Smooth muscle cell (in vitro differentiated cells): ENCODE results near the gene PLBD2. TPM values are rescaled to one million over a fixed set of nuclear protein-coding genes. Genes with fewer than 3 reads are reported as not detected.

Source experiments
- DNase-seq: peaks from one replicate; lab custom pipeline; 2025; ENCODE audit not compliant: unreplicated experiment; lab: John Stamatoyannopoulos, UW
- H2AFZ ChIP-seq: fragments of 200-600 bp; sonication (generic); 2 replicates; pipeline ENCODE4 v1.6.0; 2016; ENCODE audit warnings: antibody characterized with exemption, low read depth, mild to moderate bottlenecking
- H3F3A ChIP-seq: fragments of 200-600 bp; sonication (generic); 2 replicates; pipeline ENCODE4 v1.6.0; 2017; ENCODE audit warnings: antibody characterized with exemption, low read depth
- H3K27ac ChIP-seq: fragments of 200-600 bp; sonication (generic); 2 replicates; pipeline ENCODE4 v1.5.1; 2016; ENCODE audit warnings: low read depth, mild to moderate bottlenecking
- H3K27me3 ChIP-seq: fragments of 200-600 bp; sonication (generic); 2 replicates; pipeline ENCODE4 v1.6.1; 2016; ENCODE audit warnings: low read depth, mild to moderate bottlenecking
- H3K36me3 ChIP-seq: fragments of 200-600 bp; sonication (generic); 2 replicates; pipeline ENCODE4 v1.5.1; 2016; ENCODE audit warnings: low read depth
- H3K4me1 ChIP-seq: fragments of 200-600 bp; sonication (generic); 2 replicates; pipeline ENCODE4 v1.5.1; 2016; ENCODE audit warnings: low read depth
- H3K4me2 ChIP-seq: fragments of 200-600 bp; sonication (generic); 2 replicates; pipeline ENCODE4 v1.6.0; 2016; ENCODE audit warnings: mild to moderate bottlenecking
- H3K4me3 ChIP-seq: fragments of 200-600 bp; sonication (generic); 2 replicates; pipeline ENCODE4 v1.5.1; 2016; ENCODE audit warnings: mild to moderate bottlenecking
- H3K79me2 ChIP-seq: fragments of 200-600 bp; sonication (generic); 2 replicates; pipeline ENCODE4 v1.6.0; 2016; ENCODE audit warnings: low read depth, mild to moderate bottlenecking
- H3K9ac ChIP-seq: fragments of 200-600 bp; sonication (generic); 2 replicates; pipeline ENCODE4 v1.6.0; 2016; ENCODE audit warnings: low read depth
- H3K9me3 ChIP-seq: fragments of 200-600 bp; sonication (generic); replicated peaks from 2 replicates; pipeline ENCODE4 v1.5.1; 2016; ENCODE audit warnings: low read depth
- H4K20me1 ChIP-seq: fragments of 200-600 bp; sonication (generic); 2 replicates; pipeline ENCODE4 v1.6.0; 2016; ENCODE audit warnings: low read depth
- CTCF ChIP-seq: fragments of 200-600 bp; sonication (generic); IDR thresholded peaks from 2 replicates; pipeline ENCODE4 v1.5.1; 2017; ENCODE audit warnings: borderline replicate concordance, mild to moderate bottlenecking, antibody characterized with exemption; ENCODE audit not compliant: insufficient read depth, poor library complexity, severe bottlenecking
- WGBS: methylation state at CpG from one replicate; pipeline ENCODE4 v1.1.7; 2016; ENCODE audit warnings: low lambda C conversion rate; 5-methylcytosine and 5-hydroxymethylcytosine counted together
- polyA plus RNA-seq: library from polyadenylated mRNA; unstranded; fragments of >200 nt; fragmentation: Nextera tagmentation; extraction: Ambion mirVana; gene quantifications from 2 replicates; pipeline ENCODE4 v1.2.1, GENCODE V29; 2016
- total RNA-seq: library from RNA; depleted of rRNA; stranded (reverse); fragments of >200 nt; gene quantifications from 2 replicates; pipeline ENCODE4 v1.2.3, GENCODE V29; 2014

The PLBD2 gene
- total and polyA plus RNA-seq, 2 experiments from 2014 or later, result 19.6 to 32.9 TPM

- WGBS, result 95% methylated on average over 12 of the region's 12 CpGs
- H3K4me2 ChIP-seq, result no peak overlapping the region
- DNase-seq, result no peak
- no peak for TF ChIP-seq CTCF
- no peak overlapping the region for H3K27ac ChIP-seq
- no peak overlapping the region for H2AFZ ChIP-seq
- no peaks in the 10 kb centered on the region for H4K20me1 ChIP-seq
- H3K9ac ChIP-seq, result no peak overlapping the region
- no peaks in the 10 kb centered on the region for H3K27me3 ChIP-seq
- no peaks in the 10 kb centered on the region for H3K4me1 ChIP-seq
- no peaks in the 10 kb centered on the region for H3K79me2 ChIP-seq
- no peaks in the 10 kb centered on the region for H3F3A ChIP-seq
- no peaks in the 10 kb centered on the region for H3K36me3 ChIP-seq
- no peak overlapping the region for H3K4me3 ChIP-seq
- no peaks in the 10 kb centered on the region for H3K9me3 ChIP-seq
Measured at GRCh38 chr12:113386866-113387566, 28.6 kb downstream of the PLBD2 start.

- WGBS, result 97% methylated on average over 11 of the region's 11 CpGs
- Histone ChIP-seq H3K9ac (no peak overlapping the region), H3K27me3 (no peaks in the 10 kb centered on the region), H3F3A (no peaks in the 10 kb centered on the region), H2AFZ (no peak overlapping the region), H3K27ac (no peak overlapping the region), H3K36me3 (no peaks in the 10 kb centered on the region), H4K20me1 (no peaks in the 10 kb centered on the region), H3K79me2 (no peaks in the 10 kb centered on the region), H3K4me3 (no peak overlapping the region), H3K9me3 (no peaks in the 10 kb centered on the region), H3K4me2 (no peak overlapping the region), H3K4me1 (no peaks in the 10 kb centered on the region)
- no peak for TF ChIP-seq CTCF
- DNase-seq, result no peak
Measured at GRCh38 chr12:113387631-113388030, 29.2 kb downstream of the PLBD2 start.

- Histone ChIP-seq H3K27ac (no peak overlapping the region), H3K9ac (no peak overlapping the region), H4K20me1 (no peaks in the 10 kb centered on the region), H3K79me2 (no peaks in the 10 kb centered on the region), H3K9me3 (no peaks in the 10 kb centered on the region), H3F3A (no peaks in the 10 kb centered on the region), H3K36me3 (no peaks in the 10 kb centered on the region), H3K27me3 (no peaks in the 10 kb centered on the region), H2AFZ (no peak overlapping the region), H3K4me1 (no peaks in the 10 kb centered on the region), H3K4me2 (no peak overlapping the region), H3K4me3 (no peak overlapping the region)
- TF ChIP-seq CTCF, result no peak
- 98% methylated on average over 14 of the region's 14 CpGs for WGBS
- no peak for DNase-seq
Measured at GRCh38 chr12:113388351-113388750, 30.0 kb downstream of the PLBD2 start.
